Kidney epithelial cell (primary cell): ENCODE measurements around the gene SOCS6. TPM values are rescaled to one million over a fixed set of nuclear protein-coding genes. Genes with fewer than 3 reads are reported as not detected.

Experiments used
- DNase-seq: peaks from one replicate; pipeline ENCODE4 v3.0.0-alpha.2; 2010; ENCODE audit warnings: low read depth
- H3K27me3 ChIP-seq: 2 replicates; pipeline ENCODE4 v1.6.0; 2011; ENCODE audit warnings: low read length; ENCODE audit not compliant: control insufficient read depth, insufficient read depth
- H3K36me3 ChIP-seq: 2 replicates; pipeline ENCODE4 v1.5.1; 2011; ENCODE audit warnings: low read length; ENCODE audit not compliant: control insufficient read depth, insufficient read depth
- H3K4me3 ChIP-seq: 2 replicates; pipeline ENCODE4 v1.5.1; 2011; ENCODE audit warnings: low read depth, mild to moderate bottlenecking, control low read depth, low read length
- total RNA-seq: library from RNA; depleted of rRNA; stranded (reverse); fragments of >200 nt; gene quantifications from 2 replicates; pipeline ENCODE4 v1.2.3, GENCODE V29; 2015
- TF ChIP-seq, protein P1 (sequence below): IDR thresholded peaks from 2 replicates; pipeline ENCODE4 v1.5.1; 2011; ENCODE audit warnings: mild to moderate bottlenecking, moderate library complexity, low read length, control low read depth, inconsistent platforms; ENCODE audit not compliant: insufficient read depth, poor library complexity, severe bottlenecking

Gene SOCS6
- total RNA-seq, 1 donor from 2014 or later = 26.0 TPM

DNA sequence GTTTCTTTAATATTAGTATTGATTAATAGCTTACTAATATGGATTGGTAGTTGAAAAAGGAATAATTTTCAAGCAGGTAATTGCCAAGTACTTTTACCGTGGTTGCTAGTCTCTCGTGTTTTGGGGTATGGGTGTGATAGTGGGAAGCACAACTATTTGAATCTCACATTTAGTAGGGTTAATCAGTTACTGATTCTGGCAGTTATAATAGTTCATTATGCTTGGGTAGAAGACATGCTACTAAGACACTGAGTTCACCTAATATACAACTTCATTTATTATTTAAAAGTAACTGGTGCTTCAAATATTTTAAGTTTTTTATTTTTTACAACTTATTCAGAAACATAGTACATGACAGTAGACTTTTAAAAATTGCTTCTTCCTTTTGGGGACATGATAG, 33.5 kb downstream of the SOCS6 start:
- peaks cover 2% of the 10 kb centered on the region for H3K36me3 ChIP-seq
- H3K27me3 ChIP-seq = no peaks in the 10 kb centered on the region
- TF ChIP-seq, protein P1, sequence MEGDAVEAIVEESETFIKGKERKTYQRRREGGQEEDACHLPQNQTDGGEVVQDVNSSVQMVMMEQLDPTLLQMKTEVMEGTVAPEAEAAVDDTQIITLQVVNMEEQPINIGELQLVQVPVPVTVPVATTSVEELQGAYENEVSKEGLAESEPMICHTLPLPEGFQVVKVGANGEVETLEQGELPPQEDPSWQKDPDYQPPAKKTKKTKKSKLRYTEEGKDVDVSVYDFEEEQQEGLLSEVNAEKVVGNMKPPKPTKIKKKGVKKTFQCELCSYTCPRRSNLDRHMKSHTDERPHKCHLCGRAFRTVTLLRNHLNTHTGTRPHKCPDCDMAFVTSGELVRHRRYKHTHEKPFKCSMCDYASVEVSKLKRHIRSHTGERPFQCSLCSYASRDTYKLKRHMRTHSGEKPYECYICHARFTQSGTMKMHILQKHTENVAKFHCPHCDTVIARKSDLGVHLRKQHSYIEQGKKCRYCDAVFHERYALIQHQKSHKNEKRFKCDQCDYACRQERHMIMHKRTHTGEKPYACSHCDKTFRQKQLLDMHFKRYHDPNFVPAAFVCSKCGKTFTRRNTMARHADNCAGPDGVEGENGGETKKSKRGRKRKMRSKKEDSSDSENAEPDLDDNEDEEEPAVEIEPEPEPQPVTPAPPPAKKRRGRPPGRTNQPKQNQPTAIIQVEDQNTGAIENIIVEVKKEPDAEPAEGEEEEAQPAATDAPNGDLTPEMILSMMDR = no peak
- no peak for DNase-seq
- H3K4me3 ChIP-seq = no peak overlapping the region

DNA sequence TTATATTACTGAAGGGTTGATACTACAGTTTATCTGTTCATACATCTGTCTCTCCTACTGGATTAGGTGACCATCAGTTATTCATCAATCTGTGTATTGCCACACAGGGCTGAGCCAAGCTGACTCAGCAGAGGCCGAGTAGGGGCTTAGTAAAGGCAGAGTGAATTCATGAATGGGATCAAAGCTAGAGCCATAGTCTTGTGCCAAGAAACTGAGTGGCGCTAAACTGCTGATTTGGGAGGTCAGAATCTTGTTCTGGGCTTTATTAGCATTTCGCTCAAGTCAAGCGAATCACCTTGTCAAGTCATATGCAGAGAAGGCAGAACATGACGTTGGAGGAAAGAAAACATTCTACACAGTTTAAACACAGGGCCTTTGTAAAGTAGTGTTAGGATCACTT, 34.1 kb downstream of the SOCS6 start:
- Histone ChIP-seq H3K36me3 (peaks cover 2% of the 10 kb centered on the region), H3K27me3 (no peaks in the 10 kb centered on the region), H3K4me3 (no peak overlapping the region)
- TF ChIP-seq, protein P1 = no peak
- DNase-seq = peak; percentile 65

DNA sequence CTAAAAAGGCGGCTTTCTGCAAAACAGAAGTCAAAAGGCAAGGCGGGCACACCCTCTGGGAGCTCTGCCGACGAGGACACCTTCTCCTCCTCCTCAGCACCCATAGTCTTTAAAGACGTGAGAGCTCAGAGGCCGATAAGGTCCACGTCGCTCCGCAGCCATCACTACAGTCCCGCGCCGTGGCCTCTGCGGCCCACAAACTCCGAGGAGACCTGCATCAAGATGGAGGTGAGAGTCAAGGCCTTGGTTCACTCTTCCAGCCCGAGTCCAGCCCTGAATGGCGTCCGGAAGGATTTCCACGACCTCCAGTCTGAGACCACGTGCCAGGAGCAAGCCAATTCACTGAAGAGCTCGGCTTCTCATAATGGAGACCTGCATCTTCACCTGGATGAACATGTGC, 36.1 kb downstream of the SOCS6 start:
- TF ChIP-seq, protein P1 = no peak
- DNase-seq = no peak
- no peaks in the 10 kb centered on the region for H3K27me3 ChIP-seq

DNA sequence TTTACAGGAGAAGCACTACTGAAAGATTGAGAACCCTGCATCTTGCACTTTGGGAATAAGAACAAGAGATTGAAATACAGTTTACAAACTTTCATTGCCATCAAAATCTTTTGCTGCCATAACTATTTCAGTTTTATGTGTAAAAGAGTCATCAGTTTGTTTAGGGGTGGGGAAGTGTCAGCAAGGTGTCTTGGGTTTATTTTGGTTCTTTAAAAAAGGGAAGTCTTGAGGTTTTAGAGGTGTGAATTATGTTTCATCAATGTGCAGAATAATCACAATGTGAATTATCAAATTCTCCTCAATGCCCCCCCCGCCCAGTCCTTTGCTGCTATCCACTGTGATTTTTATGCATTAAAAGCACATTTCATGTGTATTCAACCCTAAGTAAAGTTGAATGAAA, 37.4 kb downstream of the SOCS6 start:
- TF ChIP-seq, protein P1 = no peak
- Histone ChIP-seq H3K36me3 (peaks cover 2% of the 10 kb centered on the region), H3K4me3 (no peak overlapping the region), H3K27me3 (no peaks in the 10 kb centered on the region)
- no peak for DNase-seq

More for the DNA sequence above, 36.1 kb downstream of the SOCS6 start:
- no peak overlapping the region for H3K4me3 ChIP-seq
- peaks cover 2% of the 10 kb centered on the region for H3K36me3 ChIP-seq

DNA sequence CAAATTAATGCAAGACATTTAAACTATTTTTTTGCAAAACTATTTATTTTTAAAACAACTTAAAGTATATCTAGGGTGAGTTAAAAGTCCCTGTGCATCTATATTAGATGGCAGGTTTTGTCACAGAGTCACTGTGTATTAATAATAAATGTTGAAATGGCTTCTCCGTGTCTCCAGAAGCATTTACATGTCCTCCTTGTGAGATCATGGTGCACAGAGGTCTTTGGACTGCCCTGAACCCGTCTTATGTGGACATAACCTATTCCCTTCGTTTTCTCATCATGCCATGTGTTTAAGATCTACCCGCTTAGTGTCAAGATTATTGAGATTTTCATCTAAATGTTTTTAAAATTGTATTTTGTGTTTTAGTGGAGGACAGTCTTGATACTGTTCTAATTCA, 39.3 kb downstream of the SOCS6 start:
- no peak overlapping the region for H3K4me3 ChIP-seq
- H3K36me3 ChIP-seq = peaks cover 2% of the 10 kb centered on the region
- no peak for DNase-seq
- TF ChIP-seq, protein P1 = no peak
- H3K27me3 ChIP-seq = no peaks in the 10 kb centered on the region

DNA sequence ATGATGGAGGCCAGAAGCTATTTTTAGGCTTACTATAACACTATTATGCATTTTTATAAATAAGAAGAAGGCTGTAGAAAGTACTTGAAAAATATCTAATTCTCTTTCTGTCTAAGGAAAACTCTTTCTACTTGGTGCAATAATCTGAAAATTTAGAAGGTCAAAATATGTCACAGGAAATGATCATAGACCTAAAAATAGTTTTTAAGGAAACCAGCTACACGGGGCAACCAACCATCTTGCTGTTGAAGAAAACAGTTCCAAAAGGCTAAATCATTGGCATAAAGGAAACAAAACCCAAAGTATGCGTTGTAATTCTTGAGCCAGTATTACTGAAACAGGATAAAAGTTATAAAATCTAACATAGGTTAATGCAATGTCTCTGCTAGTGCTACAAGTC, 40.2 kb downstream of the SOCS6 start:
- no peak overlapping the region for H3K4me3 ChIP-seq
- no peak for DNase-seq
- TF ChIP-seq, protein P1 = no peak
- no peaks in the 10 kb centered on the region for H3K27me3 ChIP-seq
- H3K36me3 ChIP-seq = peaks cover 2% of the 10 kb centered on the region
